AG10803 (cell line): ENCODE data around the gene RNU6-1.
A peak's percentile ranks its signal among the peaks of the same experiment; 100 is the strongest.

Source experiments
- DNase-seq: peaks from one replicate; pipeline ENCODE4 v3.0.0; 2010; ENCODE audit warnings: low read depth
- H3K4me3 ChIP-seq: 2 replicates; pipeline ENCODE4 v1.5.1; 2011; ENCODE audit warnings: mild to moderate bottlenecking, low read length, control low read depth
- TF ChIP-seq, protein P1 (sequence below): conservative IDR thresholded peaks from 2 replicates; pipeline ENCODE4 v1.5.1; 2011; ENCODE audit warnings: mild to moderate bottlenecking, low read length, control low read depth, inconsistent platforms

Gene RNU6-1

DNA sequence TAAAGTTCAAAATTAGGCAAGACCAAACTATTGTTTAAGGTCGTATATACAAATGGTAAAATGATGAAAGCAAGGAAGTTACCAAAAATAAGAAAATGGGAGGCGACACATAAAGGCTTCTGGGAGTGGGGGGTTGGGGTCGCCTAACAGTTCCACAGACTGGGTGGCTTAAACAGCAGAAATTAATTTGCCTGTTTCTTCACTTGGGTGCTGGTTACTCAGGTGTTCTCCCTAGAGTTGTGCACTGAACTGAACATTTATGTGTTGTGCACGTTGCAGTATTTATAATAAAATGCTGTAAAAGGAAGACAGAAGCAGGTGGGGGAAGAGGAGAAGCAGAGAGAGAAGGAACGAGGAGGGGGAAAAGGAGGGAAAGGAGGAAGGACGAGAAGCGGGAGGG, 10.5 kb upstream of the RNU6-1 start:
- H3K4me3 ChIP-seq: no peak overlapping the region
- TF ChIP-seq, protein P1, sequence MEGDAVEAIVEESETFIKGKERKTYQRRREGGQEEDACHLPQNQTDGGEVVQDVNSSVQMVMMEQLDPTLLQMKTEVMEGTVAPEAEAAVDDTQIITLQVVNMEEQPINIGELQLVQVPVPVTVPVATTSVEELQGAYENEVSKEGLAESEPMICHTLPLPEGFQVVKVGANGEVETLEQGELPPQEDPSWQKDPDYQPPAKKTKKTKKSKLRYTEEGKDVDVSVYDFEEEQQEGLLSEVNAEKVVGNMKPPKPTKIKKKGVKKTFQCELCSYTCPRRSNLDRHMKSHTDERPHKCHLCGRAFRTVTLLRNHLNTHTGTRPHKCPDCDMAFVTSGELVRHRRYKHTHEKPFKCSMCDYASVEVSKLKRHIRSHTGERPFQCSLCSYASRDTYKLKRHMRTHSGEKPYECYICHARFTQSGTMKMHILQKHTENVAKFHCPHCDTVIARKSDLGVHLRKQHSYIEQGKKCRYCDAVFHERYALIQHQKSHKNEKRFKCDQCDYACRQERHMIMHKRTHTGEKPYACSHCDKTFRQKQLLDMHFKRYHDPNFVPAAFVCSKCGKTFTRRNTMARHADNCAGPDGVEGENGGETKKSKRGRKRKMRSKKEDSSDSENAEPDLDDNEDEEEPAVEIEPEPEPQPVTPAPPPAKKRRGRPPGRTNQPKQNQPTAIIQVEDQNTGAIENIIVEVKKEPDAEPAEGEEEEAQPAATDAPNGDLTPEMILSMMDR: no peak
- DNase-seq: no peak

DNA sequence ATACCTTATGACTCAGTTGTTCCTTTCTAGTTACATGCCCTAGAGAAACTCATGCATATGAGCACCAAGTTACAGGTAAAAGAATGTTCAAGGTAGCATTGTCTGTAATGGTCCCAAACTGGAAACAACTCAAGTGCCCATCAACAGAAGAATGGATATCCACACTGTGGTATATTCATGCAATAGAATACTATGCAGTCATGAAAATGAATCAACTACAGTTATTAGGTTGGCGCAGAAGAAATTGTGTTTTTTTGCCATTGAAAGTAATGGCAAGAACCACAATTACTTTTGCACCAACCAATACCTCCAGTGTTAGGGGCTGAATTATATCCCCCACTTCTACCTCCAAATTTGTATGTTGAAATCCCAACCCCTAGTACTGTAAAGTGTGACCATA, 9.7 kb upstream of the RNU6-1 start:
- no peak overlapping the region for H3K4me3 ChIP-seq
- TF ChIP-seq, protein P1: no peak
- DNase-seq: no peak

DNA sequence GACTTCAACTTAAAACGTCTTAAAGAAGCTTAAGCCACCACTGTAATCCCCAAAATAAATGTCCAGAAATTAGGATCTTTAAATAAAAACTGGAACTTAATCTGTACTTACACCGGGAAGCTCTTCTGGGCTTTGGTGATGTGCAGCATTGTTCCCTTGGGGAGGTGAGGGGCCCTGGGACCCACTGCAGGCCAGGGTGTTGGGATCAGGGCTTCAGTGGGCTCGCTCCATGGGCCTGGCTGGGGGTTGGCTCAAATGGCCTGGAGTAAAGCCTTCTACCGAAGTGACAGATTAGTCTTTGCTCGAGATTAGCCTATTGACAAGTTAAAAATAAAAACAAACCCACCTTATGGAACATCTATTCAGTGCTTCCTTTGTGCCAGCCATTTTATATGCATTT, 6.1 kb upstream of the RNU6-1 start:
- H3K4me3 ChIP-seq: no peak overlapping the region
- no peak for DNase-seq
- TF ChIP-seq, protein P1: no peak

DNA sequence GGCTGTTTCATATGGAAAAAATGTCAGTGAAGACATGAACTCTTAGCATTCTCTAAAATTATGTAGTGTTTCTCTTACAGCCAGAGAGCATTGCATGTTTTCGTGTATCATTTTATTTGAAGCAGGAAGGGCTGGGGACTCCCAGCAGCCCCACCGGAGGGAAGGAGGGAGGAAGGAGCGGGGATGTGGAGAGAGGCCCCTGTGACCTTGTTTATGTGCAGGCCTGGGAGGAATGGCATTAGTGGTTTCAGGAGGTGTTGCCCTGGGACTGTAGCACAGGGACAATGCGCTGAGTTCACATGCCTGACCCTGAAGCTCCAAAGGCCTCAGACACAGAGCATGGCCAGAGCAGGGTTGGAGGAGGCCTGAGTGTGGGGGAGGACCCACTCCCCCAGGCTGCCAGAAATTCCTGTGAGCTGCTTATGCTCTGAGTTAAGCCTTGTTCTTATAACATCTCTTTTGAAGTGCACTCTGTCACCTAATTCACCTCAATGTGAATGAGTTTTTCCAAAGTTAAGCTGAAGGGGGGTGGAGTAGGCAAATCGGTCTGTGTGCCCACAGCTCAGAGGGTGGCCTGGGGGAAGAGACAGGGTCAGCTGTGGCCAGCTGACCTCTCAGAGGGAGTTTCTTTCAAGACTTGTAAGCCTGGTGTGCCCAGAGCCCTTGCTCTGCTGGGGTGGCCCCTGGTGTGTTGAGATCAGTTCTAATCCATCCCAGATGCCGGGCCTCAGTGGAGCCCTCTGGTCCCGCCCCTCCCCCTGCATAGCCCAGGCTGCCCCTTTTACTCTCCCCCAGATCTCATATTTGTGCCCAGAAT, 3.9 kb upstream of the RNU6-1 start:
- TF ChIP-seq, protein P1: no peak
- DNase-seq: no peak
- H3K4me3 ChIP-seq: no peak overlapping the region

DNA sequence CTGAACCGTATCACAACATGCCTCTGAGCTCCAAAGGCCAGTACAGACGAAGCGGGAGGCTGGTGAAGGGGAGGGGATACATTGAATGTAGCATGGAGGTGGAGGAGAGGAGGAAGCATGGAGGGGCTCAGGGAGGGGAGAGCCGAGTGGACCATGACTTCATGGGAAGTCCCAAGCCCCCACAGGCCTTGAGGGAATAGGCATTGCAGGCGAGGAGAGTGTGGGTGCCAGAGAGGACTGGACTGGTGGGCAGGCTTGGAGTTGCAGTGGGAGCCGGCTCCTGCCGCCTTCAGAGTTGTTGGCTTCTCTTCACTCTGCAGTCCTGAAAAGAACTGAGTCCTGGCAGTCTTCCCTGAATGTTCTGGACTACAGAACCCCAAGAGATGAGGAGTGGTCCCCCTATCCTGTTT, 3.3 kb upstream of the RNU6-1 start:
- no peak overlapping the region for H3K4me3 ChIP-seq
- TF ChIP-seq, protein P1: no peak
- no peak for DNase-seq

DNA sequence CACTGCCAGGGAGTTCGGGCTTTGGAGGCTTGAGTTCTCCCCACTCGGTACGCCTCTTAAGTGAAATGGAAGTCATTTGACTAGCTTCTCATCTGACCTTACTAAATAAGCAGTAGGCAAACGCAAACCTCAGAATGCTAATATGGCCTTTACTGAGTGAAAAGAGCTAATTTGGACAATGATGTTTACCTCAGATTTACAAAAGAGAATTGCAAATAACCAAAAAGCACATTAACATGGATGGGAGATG, 1.6 kb upstream of the RNU6-1 start:
- H3K4me3 ChIP-seq: peak overlapping the region; percentile 96
- TF ChIP-seq, protein P1: no peak
- DNase-seq: no peak

DNA sequence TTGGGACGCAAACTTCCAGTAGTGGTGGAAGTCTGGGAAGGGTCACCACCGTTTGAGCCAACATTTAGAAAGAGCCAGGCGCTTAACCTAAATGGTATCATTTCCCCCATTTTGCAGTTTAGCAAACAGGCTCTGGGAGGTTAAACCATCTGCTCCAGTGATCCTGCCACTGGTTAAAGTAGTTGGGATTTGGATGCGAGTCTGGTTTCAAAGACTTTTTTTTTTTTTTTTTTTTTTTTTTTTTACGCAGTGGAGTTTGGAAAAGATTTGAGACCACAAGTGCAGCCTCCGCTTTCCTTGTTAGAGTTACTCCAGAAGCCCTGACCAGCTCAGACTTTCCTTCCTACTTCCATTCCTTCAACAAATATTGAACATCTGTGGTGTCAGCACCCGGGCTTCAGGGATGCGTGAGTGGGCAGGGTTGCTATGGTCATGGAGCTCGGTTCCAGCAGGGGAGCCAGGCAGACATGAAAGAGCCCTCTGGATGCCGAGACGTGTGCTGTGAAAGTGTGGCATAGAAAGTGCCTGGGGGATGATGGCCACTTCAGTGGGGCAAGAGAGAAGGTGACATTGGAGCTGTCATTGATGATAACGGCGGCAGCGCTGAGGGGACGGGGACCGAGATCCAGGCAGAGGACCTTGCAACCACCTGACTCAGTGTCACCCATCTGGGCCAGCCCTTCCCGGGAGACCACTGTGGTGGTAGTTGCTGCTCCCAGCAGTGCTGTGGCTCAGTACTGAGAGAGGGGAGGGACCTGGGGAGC, 1.1 kb upstream of the RNU6-1 start:
- TF ChIP-seq, protein P1: no peak
- peak; percentile 50 for DNase-seq
- H3K4me3 ChIP-seq: peak overlapping the region; percentile 96
